Cardiac fibroblast (primary cell): ENCODE results near the gene PLD6.

Source experiments
- DNase-seq, 2 donors: peaks; one replicate each; pipeline versions ENCODE4 v3.0.0 to v3.0.0-alpha.2; 2010; ENCODE audit warnings: low read depth in 2 of 2
- H3K4me3 ChIP-seq, 2 donors: replicated peaks in 1 of 2; 1 replicate in 1 of 2; 2 replicates in 1 of 2; pipeline ENCODE4 v1.5.1; 2011; ENCODE audit warnings: low read depth in 2 of 2, low read length in 2 of 2, mild to moderate bottlenecking in 2 of 2, moderate library complexity in 1 of 2
- CTCF ChIP-seq: IDR thresholded peaks from one replicate; pipeline ENCODE4 v1.5.1; 2011; ENCODE audit warnings: low read depth, mild to moderate bottlenecking, low read length, inconsistent platforms

Gene PLD6

GRCh38 chr17:17171186-17171585 is 34.9 kb downstream of the PLD6 start:
- no peak overlapping the region for H3K4me3 ChIP-seq
- no peak for TF ChIP-seq CTCF
- DNase-seq: no peak

- no peak for DNase-seq
- no peak overlapping the region for H3K4me3 ChIP-seq
- no peak for TF ChIP-seq CTCF
Measured at GRCh38 chr17:17170346-17170985, 35.7 kb downstream of the PLD6 start.

- H3K4me3 ChIP-seq: no peak overlapping the region
- DNase-seq: no peak
- no peak for TF ChIP-seq CTCF
Measured at GRCh38 chr17:17169396-17169795, 36.7 kb downstream of the PLD6 start.

GRCh38 chr17:17168401-17168800 is 37.7 kb downstream of the PLD6 start:
- no peak for TF ChIP-seq CTCF
- no peak overlapping the region for H3K4me3 ChIP-seq
- no peak for DNase-seq

GRCh38 chr17:17167986-17168385 is 38.1 kb downstream of the PLD6 start:
- no peak for DNase-seq
- H3K4me3 ChIP-seq: no peak overlapping the region
- TF ChIP-seq CTCF: no peak

- TF ChIP-seq CTCF: no peak
- DNase-seq: no peak
Measured at GRCh38 chr17:17167356-17167755, 38.8 kb downstream of the PLD6 start.

GRCh38 chr17:17166446-17166845 is 39.7 kb downstream of the PLD6 start:
- DNase-seq: no peak
- no peak overlapping the region for H3K4me3 ChIP-seq
- no peak for TF ChIP-seq CTCF

More at GRCh38 chr17:17167356-17167755, 38.8 kb downstream of the PLD6 start:
- H3K4me3 ChIP-seq: no peak overlapping the region
